ENCODE measurements around the gene P2RX5. TPM values are rescaled to one million over a fixed set of nuclear protein-coding genes. Genes with fewer than 3 reads are reported as not detected.

The P2RX5 gene
- total RNA-seq, 1 experiment from 2014 or later, result 8.8 TPM

GRCh38 chr17:3681057-3681456, 14.9 kb downstream of the P2RX5 start (continued):
- TF ChIP-seq ZNF512 (CRISPR knock-in tag; IDR thresholded peaks at IDR 0.05; ENCODE audit: borderline replicate concordance) (no peak), PRRX2 (CRISPR knock-in tag; IDR thresholded peaks at IDR 0.05) (no peak), AR (CRISPR knock-in tag; IDR thresholded peaks at IDR 0.05) (no peak), USF2 (CRISPR knock-in tag; IDR thresholded peaks at IDR 0.05) (no peak), NFATC4 (CRISPR knock-in tag; IDR thresholded peaks at IDR 0.05) (no peak), SMAD3 (CRISPR knock-in tag; IDR thresholded peaks at IDR 0.05; ENCODE audit: borderline replicate concordance) (no peak)

- DNase-seq (ENCODE audit: low spot score) (no peak), ATAC-seq (no peak)
- Mint-ChIP-seq H3K27me3 (ENCODE audit: low read depth) (no peaks in the 10 kb centered on the region; the same call in none of the 2 replicates), H3K9me3 (no peaks in the 10 kb centered on the region), H3K4me1 (peaks cover 10% of the 10 kb centered on the region), H3K4me3 (no peak overlapping the region), H3K36me3 (no peaks in the 10 kb centered on the region), H3K27ac (no peak overlapping the region)
- POLR2A ChIA-PET, result interaction anchor here (0.6 kb wide), 1 partner anchor 155 kb away, joined by 3 read pairs; no protein-coding TSS in a partner anchor
- CTCF ChIA-PET, result interaction anchor here (0.6 to 2.6 kb wide), 4 partner anchors 12 to 93 kb away, joined by 3 to 14 read pairs (median 3); partner anchors contain the start of gene HASPIN
- TF ChIP-seq USF2 (CRISPR knock-in tag; IDR thresholded peaks at IDR 0.05) (no peak), ZNF512 (CRISPR knock-in tag; IDR thresholded peaks at IDR 0.05; ENCODE audit: borderline replicate concordance) (no peak), CREM (CRISPR knock-in tag; IDR thresholded peaks at IDR 0.05) (no peak), ATF3 (CRISPR knock-in tag; conservative IDR thresholded peaks at IDR 0.05) (no peak), TP53 (CRISPR knock-in tag; IDR thresholded peaks at IDR 0.05) (no peak)
Observed at GRCh38 chr17:3679531-3680126, 16.3 kb downstream of the P2RX5 start.

- DNase-seq (ENCODE audit: low spot score) (no peak), ATAC-seq (no peak)
- H3K4me1 Mint-ChIP-seq, result peaks cover 11% of the 10 kb centered on the region
- H3K4me3 Mint-ChIP-seq, result no peak overlapping the region
- H3K27me3 Mint-ChIP-seq (ENCODE audit: low read depth), result no peaks in the 10 kb centered on the region; the same call in none of the 2 replicates
- H3K36me3 Mint-ChIP-seq, result no peaks in the 10 kb centered on the region
- no peaks in the 10 kb centered on the region for H3K9me3 Mint-ChIP-seq
- H3K27ac Mint-ChIP-seq, result no peak overlapping the region
- CTCF ChIA-PET, result interaction anchor here (0.6 to 2.6 kb wide), 8 partner anchors 12 to 143 kb away, joined by 3 to 14 read pairs (median 3); partner anchors contain the start of genes CTNS, HASPIN and SHPK
- POLR2A ChIA-PET, result interaction anchor here (0.6 kb wide), 1 partner anchor 155 kb away, joined by 3 read pairs; no protein-coding TSS in a partner anchor
- TF ChIP-seq ZNF121 (CRISPR knock-in tag; IDR thresholded peaks at IDR 0.05) (no peak), CTCF (IDR thresholded peaks at IDR 0.05) (no peak), TP53 (CRISPR knock-in tag; IDR thresholded peaks at IDR 0.05) (no peak), NR2C2 (CRISPR knock-in tag; IDR thresholded peaks at IDR 0.05) (no peak), STAT6 (CRISPR knock-in tag; conservative IDR thresholded peaks at IDR 0.05; ENCODE audit: low read depth) (no peak), ZBTB21 (CRISPR knock-in tag; IDR thresholded peaks at IDR 0.05; ENCODE audit: borderline replicate concordance) (no peak), E2F1 (CRISPR knock-in tag; IDR thresholded peaks at IDR 0.05) (no peak)
Observed at GRCh38 chr17:3678821-3679530, 17.0 kb downstream of the P2RX5 start.

Measured in WTC11 (cell line).